HepG2 (cell line): ENCODE measurements around the gene MAP3K14. TPM values are rescaled to one million over a fixed set of nuclear protein-coding genes. Genes with fewer than 3 reads are reported as not detected.
A peak's percentile ranks its signal among the peaks of the same experiment; 100 is the strongest.

Experiments used
- ELF3 ChIP-seq: IDR thresholded peaks from 2 replicates; pipeline ENCODE4 v1.6.1; 2016; ENCODE audit warnings: missing genetic modification reagents, missing compliant biosample characterization
- ERF ChIP-seq: IDR thresholded peaks from 2 replicates; pipeline ENCODE4 v1.6.1; 2018; ENCODE audit warnings: missing biosample characterization, missing genetic modification reagents
- GLMP ChIP-seq: sonication (generic); formaldehyde crosslinking; IDR thresholded peaks from 2 replicates; pipeline ENCODE4 v1.9.0; 2021; ENCODE audit warnings: missing genetic modification reagents, mild to moderate bottlenecking, borderline replicate concordance
- MEIS1 ChIP-seq: sonication (generic); formaldehyde crosslinking; IDR thresholded peaks from 2 replicates; pipeline ENCODE4 v1.9.0; 2021; ENCODE audit warnings: mild to moderate bottlenecking, missing genetic modification reagents, moderate library complexity, borderline replicate concordance
- MTF2 ChIP-seq: sonication (generic); formaldehyde crosslinking; IDR thresholded peaks from 2 replicates; pipeline ENCODE4 v1.5.0; 2020; ENCODE audit warnings: missing genetic modification reagents, borderline replicate concordance
- MYPOP ChIP-seq: sonication (generic); formaldehyde crosslinking; IDR thresholded peaks from 2 replicates; pipeline ENCODE4 v1.8.1; 2023; ENCODE audit warnings: mild to moderate bottlenecking, moderate library complexity, missing genetic modification reagents
- YEATS2 ChIP-seq: sonication (generic); formaldehyde crosslinking; IDR thresholded peaks from 2 replicates; pipeline ENCODE4 v1.4.0; 2020; ENCODE audit warnings: missing genetic modification reagents, borderline replicate concordance
- ZNF30 ChIP-seq: sonication (generic); formaldehyde crosslinking; IDR thresholded peaks from 2 replicates; pipeline ENCODE4 v1.5.0; 2020; ENCODE audit warnings: mild to moderate bottlenecking, missing genetic modification reagents
- ZNF674 ChIP-seq: sonication (generic); formaldehyde crosslinking; IDR thresholded peaks from 2 replicates; pipeline ENCODE4 v1.5.0; 2020; ENCODE audit warnings: low read depth, mild to moderate bottlenecking, missing genetic modification reagents
- ZNF800 ChIP-seq: sonication (generic); formaldehyde crosslinking; IDR thresholded peaks from 2 replicates; pipeline ENCODE4 v1.4.0; 2020; ENCODE audit warnings: missing genetic modification reagents
- ZNF883 ChIP-seq: sonication (generic); formaldehyde crosslinking; IDR thresholded peaks from 2 replicates; pipeline ENCODE4 v1.5.1; 2020; ENCODE audit warnings: mild to moderate bottlenecking, missing genetic modification reagents; ENCODE audit errors: not compliant biosample characterization
- ZSCAN9 ChIP-seq: IDR thresholded peaks from 2 replicates; pipeline ENCODE4 v1.6.1; 2016; ENCODE audit warnings: borderline replicate concordance
- polyA plus RNA-seq, 8 experiments: library from polyadenylated mRNA; depleted of rRNA in 3 of 8; stranded (reverse) in 7 of 8; unstranded in 1 of 8; fragments of >200 nt; fragmentation: Illumina TruSeq in 4 of 8; extraction: Trizol in 4 of 8; gene quantifications; 2 replicates each; pipeline versions ENCODE4 v1.2.1 to v1.2.3, GENCODE V29; 2011 to 2016; ENCODE audit warnings: low read depth in 4 of 8, missing spikeins in 1 of 8, mixed read lengths in 1 of 8; ENCODE audit not compliant: insufficient read depth in 1 of 8
- total RNA-seq, 5 experiments: library from RNA; depleted of rRNA; stranded (reverse); fragments of >200 nt; fragmentation: Illumina TruSeq; extraction: Trizol; gene quantifications; 2 replicates each; pipeline ENCODE4 v1.2.3, GENCODE V29; 2016; ENCODE audit warnings: low read depth in 1 of 5
- TF ChIP-seq, protein P1 (sequence below): sonication (generic); formaldehyde crosslinking; IDR thresholded peaks from 2 replicates; pipeline ENCODE4 v1.4.0; 2020; ENCODE audit warnings: missing genetic modification reagents
- TF ChIP-seq, protein P2 (sequence below): sonication (generic); formaldehyde crosslinking; IDR thresholded peaks from 2 replicates; pipeline ENCODE4 v1.8.1; 2023; ENCODE audit warnings: mild to moderate bottlenecking, missing genetic modification reagents, borderline replicate concordance
- TF ChIP-seq, protein P3 (sequence below): sonication (generic); formaldehyde crosslinking; IDR thresholded peaks from 2 replicates; pipeline ENCODE4 v1.4.0; 2020; ENCODE audit warnings: mild to moderate bottlenecking, missing genetic modification reagents

MAP3K14 gene
- total and polyA plus RNA-seq, 2 of the 13 experiments (the other 11 are each of a cell fraction or from before 2014, with no cell fraction given), result 2.6 TPM

DNA sequence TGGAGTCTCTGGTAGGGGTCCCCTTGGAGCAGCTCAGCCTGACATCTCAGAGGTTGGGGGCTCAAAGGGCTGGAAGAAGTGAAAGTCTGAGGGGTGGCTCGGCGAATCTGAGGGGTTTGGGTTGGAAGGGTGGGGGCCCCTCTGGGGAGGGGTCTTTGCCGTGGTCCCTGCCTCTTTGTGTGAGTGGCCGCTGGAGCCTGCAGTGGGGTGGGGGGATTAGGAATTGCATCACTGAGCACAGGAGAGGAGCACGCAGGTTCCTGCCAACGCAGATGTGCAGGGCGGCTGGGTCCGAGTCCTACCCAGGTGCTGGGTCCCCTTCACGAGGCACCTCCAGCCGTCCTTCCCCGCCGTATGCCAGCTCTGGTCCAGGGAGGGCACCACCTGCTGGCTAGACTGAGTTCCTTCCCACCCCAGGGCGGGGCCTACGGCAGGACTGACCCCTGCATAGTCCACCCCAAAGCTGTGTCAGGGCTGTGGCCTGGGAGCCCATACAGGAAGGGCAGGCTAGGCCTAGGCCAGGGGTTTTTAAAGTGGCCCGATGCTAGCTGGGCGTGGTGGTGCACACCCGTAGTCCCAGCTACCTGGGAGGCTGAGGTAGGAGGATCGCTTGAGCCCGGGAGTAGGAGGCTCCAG is 85.2 kb downstream of the MAP3K14 start (continued):
- 0 out of 2 replicates have a peak, but pooled peaks have one; percentile 19 for TF ChIP-seq MEIS1 (CRISPR knock-in tag)
- TF ChIP-seq, protein P1, sequence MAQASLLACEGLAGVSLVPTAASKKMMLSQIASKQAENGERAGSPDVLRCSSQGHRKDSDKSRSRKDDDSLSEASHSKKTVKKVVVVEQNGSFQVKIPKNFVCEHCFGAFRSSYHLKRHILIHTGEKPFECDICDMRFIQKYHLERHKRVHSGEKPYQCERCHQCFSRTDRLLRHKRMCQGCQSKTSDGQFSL (CRISPR knock-in tag), result peak; percentile 58; the same call in 1 of the 2 replicates
- peak; percentile 58 for TF ChIP-seq ZNF883 (CRISPR knock-in tag)
- TF ChIP-seq, protein P2, sequence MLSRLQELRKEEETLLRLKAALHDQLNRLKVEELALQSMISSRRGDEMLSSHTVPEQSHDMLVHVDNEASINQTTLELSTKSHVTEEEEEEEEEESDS (CRISPR knock-in tag), result no peak
- TF ChIP-seq, protein P3, sequence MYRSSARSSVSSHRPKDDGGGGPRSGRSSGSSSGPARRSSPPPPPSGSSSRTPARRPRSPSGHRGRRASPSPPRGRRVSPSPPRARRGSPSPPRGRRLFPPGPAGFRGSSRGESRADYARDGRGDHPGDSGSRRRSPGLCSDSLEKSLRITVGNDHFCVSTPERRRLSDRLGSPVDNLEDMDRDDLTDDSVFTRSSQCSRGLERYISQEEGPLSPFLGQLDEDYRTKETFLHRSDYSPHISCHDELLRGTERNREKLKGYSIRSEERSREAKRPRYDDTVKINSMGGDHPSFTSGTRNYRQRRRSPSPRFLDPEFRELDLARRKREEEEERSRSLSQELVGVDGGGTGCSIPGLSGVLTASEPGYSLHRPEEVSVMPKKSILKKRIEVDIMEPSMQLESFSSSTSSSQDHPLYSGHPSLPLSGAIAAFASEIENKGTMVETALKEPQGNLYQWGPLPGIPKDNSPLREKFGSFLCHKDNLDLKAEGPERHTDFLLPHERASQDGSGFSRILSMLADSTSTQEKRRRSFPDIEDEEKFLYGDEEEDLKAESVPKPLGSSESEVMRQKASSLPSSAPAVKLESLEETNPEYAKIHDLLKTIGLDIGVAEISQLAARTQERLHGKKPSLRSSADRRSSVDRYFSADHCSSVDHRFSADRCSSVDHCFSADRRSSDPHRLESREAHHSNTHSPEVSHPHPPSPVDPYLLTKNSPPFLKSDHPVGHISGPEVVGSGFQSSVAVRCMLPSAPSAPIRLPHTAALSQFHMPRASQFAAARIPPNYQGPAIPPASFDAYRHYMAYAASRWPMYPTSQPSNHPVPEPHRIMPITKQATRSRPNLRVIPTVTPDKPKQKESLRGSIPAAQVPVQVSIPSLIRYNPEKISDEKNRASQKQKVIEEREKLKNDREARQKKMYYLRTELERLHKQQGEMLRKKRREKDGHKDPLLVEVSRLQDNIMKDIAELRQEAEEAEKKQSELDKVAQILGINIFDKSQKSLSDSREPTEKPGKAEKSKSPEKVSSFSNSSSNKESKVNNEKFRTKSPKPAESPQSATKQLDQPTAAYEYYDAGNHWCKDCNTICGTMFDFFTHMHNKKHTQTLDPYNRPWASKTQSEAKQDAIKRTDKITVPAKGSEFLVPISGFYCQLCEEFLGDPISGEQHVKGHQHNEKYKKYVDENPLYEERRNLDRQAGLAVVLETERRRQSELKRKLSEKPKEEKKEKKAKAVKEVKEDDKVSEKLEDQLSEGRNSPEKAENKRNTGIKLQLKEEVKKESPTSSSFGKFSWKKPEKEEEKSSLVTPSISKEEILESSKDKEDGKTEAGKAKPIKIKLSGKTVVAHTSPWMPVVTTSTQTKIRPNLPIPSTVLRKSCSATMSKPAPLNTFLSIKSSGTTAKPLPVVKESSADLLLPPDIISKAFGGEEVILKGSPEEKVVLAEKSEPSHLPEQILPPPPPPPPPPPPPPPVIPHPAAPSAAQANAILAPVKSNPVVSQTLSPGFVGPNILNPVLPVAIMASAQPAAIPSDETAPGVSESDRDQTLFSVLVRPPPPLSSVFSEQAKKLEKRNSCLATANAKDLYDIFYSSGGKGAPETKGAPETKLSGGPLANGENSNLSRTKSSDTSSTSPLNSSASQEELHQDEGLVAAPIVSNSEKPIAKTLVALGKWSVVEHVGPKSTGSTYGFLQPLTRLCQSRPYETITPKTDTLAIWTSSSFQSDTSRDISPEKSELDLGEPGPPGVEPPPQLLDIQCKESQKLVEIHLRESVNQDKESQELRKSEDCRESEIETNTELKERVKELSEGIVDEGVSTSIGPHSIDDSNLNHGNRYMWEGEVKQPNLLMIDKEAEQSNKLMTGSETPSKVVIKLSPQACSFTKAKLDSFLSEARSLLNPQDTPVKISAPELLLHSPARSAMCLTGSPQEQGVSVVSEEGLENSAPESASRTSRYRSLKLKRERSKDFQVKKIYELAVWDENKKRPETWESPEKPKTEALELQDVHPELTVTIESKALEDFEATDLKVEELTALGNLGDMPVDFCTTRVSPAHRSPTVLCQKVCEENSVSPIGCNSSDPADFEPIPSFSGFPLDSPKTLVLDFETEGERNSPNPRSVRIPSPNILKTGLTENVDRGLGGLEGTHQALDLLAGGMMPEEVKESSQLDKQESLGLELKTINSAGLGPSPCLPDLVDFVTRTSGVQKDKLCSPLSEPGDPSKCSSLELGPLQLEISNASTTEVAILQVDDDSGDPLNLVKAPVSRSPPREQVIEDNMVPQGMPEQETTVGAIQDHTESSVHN (CRISPR knock-in tag), result no peak
- peak; percentile 50; the same call in 1 of the 2 replicates for TF ChIP-seq ELF3
- peak; percentile 59; the same call in 1 of the 2 replicates for TF ChIP-seq ERF (CRISPR knock-in tag)
- no peak for TF ChIP-seq ZNF30 (CRISPR knock-in tag)
- no peak for TF ChIP-seq GLMP (CRISPR knock-in tag)
- 0 out of 2 replicates have a peak, but pooled peaks have one; percentile 64 for TF ChIP-seq MTF2 (CRISPR knock-in tag)
- TF ChIP-seq ZSCAN9 (CRISPR knock-in tag), result no peak
- TF ChIP-seq MYPOP, result no peak
- no peak for TF ChIP-seq ZNF674
- TF ChIP-seq ZNF800, result 0 out of 2 replicates have a peak, but pooled peaks have one; percentile 55
- TF ChIP-seq YEATS2 (CRISPR knock-in tag), result 0 out of 2 replicates have a peak, but pooled peaks have one; percentile 15
